Measurements from ENCODE around the gene ADRA2B.
"Not testable (repeated sequence)": the region's sequence is repeated elsewhere in the genome, so short reads cannot be mapped to it uniquely, and the experiment has no call there.

The ADRA2B gene

DNA sequence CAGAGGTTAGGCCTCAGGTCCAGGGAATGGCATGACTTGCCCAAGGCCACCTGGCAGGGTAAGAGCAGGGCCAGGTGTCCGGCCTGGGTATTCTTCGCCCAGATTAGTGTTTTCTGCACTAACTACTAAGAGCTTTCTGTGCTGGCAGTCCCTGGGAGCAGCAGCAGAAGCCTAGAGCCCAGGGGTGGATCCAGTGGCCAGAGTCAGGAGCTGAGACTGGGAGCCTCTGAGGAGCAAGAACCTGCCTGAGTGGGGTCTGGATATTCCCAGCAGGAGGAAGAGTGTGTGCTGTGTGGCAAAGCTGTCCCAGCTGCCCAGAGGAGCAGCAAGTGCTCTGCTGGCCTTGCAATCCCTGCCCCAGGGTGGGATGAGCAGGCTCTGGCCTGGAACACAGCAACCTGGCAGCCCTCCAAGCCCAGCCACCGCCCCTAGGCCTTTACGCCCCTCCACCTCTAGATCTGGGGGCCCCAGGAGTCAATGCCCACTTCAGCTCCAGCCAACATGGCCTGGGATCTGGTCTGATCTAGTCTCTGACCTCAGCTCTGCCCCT is 50.9 kb downstream of the ADRA2B start:
- no peak for DNase-seq

DNA sequence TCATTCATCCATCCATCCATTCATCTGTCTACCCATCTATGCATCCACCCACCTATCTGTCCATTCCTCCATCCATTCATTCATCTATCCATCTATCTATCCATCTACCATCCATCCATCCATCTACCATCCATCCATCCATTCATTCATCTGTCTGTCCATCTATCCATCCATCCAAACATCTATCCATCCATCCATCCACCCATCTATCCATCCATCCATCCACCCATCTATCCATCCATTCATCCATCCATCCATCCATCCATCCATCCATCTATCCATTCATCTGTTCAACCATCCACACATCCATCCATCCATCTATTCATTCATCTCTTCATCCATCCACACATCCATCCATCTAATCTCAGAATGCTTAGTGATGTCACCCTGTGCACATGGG is 51.6 kb downstream of the ADRA2B start:
- not testable (repeated sequence) for DNase-seq

DNA sequence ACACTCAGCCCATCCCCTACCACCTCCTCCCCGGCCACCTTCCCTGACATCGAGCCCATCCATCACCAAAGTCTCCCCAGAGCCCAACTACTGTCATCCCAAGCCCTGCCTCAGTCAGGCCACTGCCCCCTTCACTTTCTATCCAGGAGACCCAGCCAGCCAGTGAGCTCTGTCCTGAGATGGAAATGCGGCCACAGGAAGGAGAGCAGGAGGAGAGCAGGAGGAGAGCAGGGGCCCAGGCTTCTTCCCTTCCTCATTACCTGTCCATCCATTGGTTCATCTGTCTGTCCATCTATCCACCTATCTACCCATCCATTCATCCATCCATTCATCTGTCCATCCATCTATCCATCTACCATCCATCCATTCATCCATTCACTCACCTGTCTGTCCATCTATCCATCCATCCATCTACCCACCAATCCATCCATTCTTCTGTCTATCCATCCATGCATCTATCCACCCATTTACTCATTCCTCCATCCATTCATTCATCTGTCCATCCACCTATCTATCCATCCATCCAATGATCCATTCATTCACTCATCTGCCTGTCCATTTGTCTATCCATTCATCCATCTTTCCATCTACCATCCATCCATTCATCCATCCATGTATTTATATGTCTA is 52.2 kb downstream of the ADRA2B start:
- not testable (repeated sequence) for DNase-seq

DNA sequence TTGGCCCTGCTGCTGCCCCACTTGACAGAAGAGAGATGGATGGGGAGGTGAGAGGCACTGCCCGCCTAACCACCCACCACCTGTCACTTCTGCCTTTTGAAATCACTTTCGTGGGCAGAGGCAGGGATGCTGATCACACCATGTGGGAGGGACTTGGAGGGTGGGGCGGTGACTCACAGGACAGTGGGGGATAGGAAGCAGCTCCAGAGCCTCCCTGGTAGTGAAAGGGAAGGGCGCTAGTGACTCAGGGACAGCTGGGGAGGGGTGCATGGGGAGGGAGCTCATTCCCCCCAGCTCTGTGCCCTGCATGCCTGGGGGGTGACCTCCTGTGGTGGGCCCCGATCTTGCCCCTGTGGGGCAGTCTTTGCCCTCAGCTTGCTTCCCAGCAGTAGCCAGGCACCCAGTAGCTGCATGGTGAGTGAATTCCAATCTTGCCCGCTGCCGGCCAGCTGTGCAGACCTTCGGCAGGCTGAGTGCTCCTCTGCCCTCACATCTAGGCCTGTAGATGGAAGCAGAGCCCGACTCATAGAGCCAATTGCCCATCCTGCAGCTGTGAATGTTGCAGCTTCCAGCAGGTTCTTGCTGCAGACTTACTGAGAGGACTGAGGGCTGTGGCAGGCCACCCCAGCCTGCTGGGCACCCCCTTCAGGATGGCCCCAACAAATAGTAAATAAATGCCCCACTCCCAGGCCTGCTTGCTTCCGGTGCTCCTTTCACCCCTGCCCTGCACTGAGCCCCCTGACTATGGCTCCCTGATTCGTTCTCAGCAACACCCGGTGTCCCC is 53.1 kb downstream of the ADRA2B start:
- DNase-seq = peak; percentile 7
